Inflammatory macrophage treated with lipopolysaccharide for 1 hour (primary cell): ENCODE measurements around the gene BEGAIN.

ENCODE experiments used
- DNase-seq, 2 donors: peaks; one replicate each; pipeline ENCODE4 v3.0.0-alpha.2; 2020 to 2022

The BEGAIN gene

DNA sequence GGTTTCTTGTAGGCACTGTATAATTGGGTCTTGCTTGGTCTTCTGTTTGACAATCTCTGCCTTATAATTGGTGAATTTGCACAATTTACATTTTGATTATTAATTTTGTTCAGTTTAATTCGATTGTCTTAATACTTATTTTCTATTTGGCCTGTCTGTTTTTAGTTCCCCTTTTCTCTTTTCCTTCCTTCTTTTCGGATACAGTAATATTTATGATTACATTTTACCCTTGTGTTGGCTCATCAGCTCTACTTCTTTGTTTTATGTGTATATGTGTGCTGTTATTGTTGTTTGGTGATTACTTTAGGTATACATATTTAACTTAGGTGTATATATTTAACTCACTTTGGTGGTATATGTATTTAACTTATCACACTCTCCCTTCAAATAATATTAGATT, 12.8 kb upstream of the BEGAIN start:
- DNase-seq, result peak in 1 of 2 donors; percentile 56

DNA sequence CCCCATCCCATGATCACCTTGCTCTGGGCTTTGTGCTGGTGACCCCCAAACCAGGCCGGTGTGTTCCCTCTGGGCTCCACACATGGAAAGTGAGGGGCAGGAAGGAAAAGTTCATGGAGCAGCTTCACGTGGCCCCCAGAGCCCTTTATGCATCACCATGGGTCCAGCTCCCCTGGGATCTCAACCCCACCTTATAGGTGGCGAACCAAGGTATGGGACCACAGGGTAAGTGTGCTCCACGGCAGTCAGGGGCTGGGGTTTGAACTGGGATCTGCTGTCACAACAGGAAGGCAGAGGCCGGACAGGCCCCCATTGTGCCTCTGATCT, 7.4 kb upstream of the BEGAIN start:
- DNase-seq, result no peak

DNA sequence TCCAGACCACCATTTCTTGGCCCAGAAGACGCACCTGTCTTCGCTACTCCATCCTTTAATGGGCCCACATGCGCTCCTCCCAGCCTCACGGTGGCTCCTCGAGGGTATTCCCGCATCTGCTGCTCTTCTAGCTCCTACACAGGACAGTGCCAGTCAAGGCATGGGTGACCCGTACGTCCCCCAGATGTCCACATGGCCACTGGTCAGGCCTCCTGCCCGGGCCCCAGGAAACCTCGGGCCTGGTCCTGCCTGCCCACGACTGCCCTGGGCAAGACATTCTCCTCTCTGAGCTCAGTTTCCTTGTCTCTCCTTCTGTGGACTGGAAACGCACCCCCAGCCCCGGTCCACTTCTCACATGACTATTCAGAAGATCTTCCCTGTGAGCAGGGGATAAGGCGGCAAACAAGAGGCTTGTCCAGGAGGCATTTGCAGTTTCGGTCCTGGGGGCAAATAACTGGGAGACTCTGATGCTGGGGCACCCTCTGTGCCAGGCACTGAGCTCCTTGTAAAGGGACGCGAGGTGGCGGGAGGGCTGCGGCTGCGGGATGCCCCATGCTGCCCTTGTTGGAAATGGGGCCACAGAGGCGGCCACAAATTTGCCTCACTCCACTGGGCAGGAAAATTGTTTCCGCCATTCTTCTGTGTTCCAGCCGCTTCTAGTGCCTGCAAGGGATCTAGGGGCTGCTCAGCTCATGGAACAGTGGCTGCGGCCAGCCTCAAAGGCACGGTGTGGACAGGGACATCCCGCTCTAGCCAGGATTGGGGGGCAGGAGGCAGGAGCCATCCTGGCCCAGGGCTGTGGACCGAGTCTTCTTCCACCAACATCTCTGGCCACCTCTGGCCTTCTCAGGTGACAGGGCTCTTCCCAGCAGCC, 6.8 kb upstream of the BEGAIN start:
- DNase-seq, result no peak

GRCh38 chr14:100592972-100593371, 5.8 kb upstream of the BEGAIN start:
- no peak for DNase-seq

DNA sequence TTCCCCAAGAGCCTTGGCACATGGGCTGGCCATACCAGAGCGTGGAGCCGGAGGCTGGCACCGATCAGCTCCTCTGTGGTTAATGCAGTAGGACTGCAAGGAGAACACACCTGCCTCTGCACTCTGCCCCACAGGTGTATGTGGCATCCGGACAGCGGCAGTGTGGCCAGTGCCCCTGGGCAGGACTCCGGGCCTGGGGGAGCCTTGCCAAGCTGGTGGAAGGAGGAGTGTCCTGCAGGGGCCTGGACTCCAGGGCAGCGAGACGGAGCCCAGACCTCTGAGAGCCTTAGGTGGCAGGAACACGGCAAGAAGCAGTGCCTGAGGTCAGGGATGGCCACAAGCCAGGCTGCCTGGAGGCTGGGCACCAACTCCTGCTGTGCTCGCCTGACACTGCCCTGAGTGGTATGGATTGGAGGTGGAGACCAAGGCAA, 5.3 kb upstream of the BEGAIN start:
- no peak for DNase-seq

- no peak for DNase-seq
These were observed 4.5 kb upstream of the BEGAIN start for GRCh38 chr14:100591453-100592371.

DNA sequence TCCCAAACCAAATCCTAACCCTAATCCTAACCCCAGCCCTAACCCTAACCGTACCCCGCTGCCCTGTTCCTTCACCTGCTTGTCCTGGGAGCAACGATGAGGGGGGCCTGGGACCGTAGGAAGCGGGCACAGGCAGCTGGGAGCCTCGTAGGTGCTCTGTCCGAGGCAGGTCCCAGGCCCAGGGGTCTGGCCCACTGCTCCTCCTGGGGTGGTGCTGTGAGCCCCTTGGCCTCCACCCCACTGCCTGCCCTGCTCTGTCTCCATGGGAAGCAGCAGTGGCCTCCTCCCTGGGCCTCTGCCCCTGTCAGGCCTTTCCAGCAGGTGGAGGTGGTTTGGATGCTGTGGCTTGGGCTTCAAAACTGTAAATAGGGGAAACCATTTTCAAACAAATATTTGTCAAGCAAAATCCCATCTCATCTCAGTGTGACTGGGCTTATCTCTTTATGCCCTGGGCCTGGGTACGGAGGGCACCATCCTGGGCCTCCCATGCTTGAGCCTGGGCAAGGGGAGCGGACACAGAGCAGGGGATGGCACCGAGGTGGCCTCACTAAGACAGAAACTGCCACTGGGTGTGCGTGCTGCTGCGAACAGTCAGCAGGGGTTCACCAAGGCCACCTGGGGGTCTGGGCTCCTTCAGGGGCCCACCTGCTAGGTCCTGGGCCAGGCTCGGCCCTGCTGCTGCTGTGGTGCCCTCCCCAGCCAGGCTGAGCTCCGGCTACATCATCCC, 3.7 kb upstream of the BEGAIN start:
- no peak for DNase-seq

- DNase-seq, result no peak
These were observed 2.7 kb upstream of the BEGAIN start for GRCh38 chr14:100589760-100590469.

GRCh38 chr14:100589071-100589759, 2.0 kb upstream of the BEGAIN start:
- no peak for DNase-seq

DNA sequence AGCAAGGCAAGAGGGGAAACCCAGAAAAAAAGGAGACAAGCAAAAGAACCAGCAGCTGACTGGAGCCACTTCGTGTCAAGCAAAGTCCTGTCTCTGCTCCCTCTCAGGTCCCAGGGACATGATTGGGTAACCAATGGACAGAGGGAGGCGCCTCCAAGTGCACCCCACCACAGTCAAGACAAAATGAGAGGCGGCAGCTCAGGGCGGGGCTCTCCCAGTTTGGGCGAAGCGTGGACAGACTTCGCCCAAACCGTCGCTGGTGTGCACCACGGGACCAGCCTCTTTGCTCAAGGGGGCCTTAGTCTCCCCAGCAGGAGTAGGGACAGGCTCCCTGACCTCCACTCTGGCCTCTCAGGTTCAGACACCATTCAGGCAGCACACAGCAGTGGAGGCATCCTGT, 1.5 kb upstream of the BEGAIN start:
- DNase-seq, result no peak

- no peak for DNase-seq
These were observed 670 bp upstream of the BEGAIN start for GRCh38 chr14:100587763-100588411.

DNA sequence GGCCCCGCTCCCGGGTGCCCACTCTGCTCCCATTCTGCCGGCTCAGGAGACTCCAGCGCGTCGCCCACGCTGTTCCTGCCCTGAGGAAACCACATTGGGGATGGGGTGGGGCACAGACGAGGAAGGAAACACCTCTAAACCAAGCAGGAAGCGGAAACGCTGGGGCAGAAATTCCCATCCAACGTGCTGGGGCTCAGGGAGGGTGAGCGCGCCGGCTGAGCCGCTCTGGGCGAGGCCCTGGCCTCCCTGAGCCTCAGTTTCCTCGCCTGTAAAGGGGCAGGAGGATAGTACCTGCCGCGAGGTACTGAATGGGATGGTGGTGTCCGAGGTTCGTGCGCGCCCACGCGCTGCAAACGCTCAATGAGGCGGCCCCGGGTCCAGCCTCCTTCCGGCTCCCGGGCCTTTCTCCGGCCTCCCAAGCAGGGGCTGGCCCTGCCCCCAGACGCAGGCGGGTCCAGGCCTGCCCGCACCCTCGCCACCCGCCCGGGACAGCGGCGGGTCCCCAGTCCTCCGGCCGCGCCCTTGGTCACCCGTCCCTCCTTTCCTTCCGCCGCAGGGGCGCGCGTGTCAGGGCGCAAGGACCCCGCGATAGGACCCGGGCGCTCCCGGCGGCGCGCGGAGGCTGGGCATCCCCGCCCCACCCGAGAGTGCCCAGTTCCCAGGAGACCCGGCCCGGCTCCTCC, 673 bp downstream of the BEGAIN start:
- DNase-seq, result peak; percentile 44 to 49

GRCh38 chr14:100586153-100586402, 1.1 kb downstream of the BEGAIN start:
- no peak for DNase-seq

GRCh38 chr14:100585448-100586152, 1.6 kb downstream of the BEGAIN start:
- DNase-seq, result no peak

DNA sequence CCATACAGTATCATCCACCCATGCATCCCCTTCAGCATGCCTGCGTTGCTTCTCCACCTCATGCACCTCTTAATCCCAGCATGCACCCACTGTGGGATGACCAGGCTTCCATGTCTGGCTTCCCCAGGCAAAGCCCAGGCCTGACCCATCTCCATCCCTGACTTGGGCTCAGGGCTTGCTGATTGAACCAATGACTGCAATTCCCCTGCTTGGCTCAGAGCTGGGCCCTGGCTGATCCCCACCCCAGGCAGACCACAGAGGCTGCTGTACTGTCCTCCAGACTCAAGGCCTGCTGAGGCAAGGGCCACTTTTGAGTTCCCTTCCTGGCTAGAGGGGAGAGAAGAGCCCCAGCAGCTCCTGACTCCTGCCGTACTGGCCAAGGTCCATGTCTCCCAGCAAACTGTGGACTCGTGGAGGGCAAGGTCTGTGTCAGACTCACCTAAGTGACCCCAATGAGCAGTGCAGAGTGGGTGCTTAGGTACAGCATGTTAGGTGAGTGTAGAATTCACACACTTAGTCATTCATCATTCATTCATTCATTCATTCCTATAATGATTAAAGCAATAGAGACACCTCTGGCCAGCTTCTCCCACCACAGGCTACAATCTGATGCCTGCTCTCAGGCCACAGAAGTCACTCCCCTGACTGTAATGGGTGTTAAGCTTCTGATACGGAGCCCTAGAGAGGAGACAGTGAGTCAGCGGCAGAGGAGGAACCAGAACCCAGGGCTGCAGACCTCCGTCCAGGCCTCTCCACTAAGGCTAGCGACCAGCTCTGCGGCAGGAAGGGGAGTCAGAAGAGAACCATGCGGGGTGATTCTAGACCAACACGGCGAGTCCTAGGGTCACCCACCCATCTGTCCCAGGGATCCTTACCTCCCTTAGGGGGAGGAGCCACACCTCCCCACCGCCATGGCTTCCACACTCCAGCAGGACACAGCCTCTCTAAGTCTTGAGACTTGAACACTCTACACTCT, 2.9 kb downstream of the BEGAIN start:
- DNase-seq, result no peak

DNA sequence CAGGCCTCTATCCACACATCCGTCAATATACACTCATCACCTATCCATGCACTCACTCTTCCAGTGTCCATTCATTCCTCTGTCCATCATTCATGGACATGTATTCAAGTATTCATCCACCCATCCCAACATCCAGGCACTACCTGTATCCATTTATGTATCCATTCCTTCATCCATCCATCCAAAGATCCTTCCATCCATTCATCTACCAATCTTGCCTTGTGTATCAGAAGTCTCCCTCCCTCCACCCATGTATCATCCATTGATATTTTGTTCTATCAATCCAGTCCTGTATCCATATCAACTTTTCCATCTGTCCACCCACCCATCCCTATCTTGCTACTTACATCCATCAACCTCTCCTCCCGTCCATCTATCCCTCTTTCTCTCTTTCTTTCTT, 4.0 kb downstream of the BEGAIN start:
- DNase-seq, result no peak

- no peak for DNase-seq
These were observed 4.6 kb downstream of the BEGAIN start for GRCh38 chr14:100582496-100583165.
